Measurements from ENCODE around the gene RRP1. TPM values are rescaled to one million over a fixed set of nuclear protein-coding genes. Genes with fewer than 3 reads are reported as not detected.

Gene RRP1
- polyA plus RNA-seq, 3 donors: 2.7 to 5.7 (median 4.6) TPM

- peaks cover 26 to 40% of the 10 kb centered on the region in 2 donors for H3K4me1 ChIP-seq (ENCODE audit: control insufficient read depth in 1 of 2, insufficient read depth in 2 of 2, low read length in 2 of 2)
- no peaks in the 10 kb centered on the region for H3K36me3 ChIP-seq (replicated peaks in 1 of 2; ENCODE audit: control insufficient read depth in 1 of 2, insufficient read depth in 2 of 2, low read length in 2 of 2)
- H3K27ac ChIP-seq (ENCODE audit: low read depth in 1 of 2, low read length in 2 of 2): no peak overlapping the region
- no peaks in the 10 kb centered on the region for H3K79me2 ChIP-seq (ENCODE audit: insufficient read depth, low read length)
- no peak overlapping the region for H3K4me2 ChIP-seq (replicated peaks; ENCODE audit: extremely low read depth, low read length, poor library complexity, severe bottlenecking)
- WGBS (ENCODE audit: insufficient coverage): 93% methylated on average over 4 of the region's 5 CpGs
- no peaks in the 10 kb centered on the region for H3K27me3 ChIP-seq (ENCODE audit: control insufficient read depth in 2 of 2, insufficient read depth in 2 of 2, low read length in 2 of 2)
- TF ChIP-seq, protein P1, sequence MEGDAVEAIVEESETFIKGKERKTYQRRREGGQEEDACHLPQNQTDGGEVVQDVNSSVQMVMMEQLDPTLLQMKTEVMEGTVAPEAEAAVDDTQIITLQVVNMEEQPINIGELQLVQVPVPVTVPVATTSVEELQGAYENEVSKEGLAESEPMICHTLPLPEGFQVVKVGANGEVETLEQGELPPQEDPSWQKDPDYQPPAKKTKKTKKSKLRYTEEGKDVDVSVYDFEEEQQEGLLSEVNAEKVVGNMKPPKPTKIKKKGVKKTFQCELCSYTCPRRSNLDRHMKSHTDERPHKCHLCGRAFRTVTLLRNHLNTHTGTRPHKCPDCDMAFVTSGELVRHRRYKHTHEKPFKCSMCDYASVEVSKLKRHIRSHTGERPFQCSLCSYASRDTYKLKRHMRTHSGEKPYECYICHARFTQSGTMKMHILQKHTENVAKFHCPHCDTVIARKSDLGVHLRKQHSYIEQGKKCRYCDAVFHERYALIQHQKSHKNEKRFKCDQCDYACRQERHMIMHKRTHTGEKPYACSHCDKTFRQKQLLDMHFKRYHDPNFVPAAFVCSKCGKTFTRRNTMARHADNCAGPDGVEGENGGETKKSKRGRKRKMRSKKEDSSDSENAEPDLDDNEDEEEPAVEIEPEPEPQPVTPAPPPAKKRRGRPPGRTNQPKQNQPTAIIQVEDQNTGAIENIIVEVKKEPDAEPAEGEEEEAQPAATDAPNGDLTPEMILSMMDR (IDR thresholded peaks at IDR 0.05): no peak
- H3K4me3 ChIP-seq (replicated peaks in 1 of 3; ENCODE audit: low read depth in 2 of 3, low read length in 3 of 3): no peak overlapping the region
- no peak overlapping the region for H3K4me3 Mint-ChIP-seq
- DNase-seq: peak in 1 of 3 donors; percentile 58
- no peaks in the 10 kb centered on the region for H3K9me3 ChIP-seq (replicated peaks in 1 of 2; ENCODE audit: control insufficient read depth in 1 of 2, insufficient read depth in 1 of 2, low read length in 2 of 2)
- peaks cover 0 to 4% of the 10 kb centered on the region in 2 donors for H3K36me3 Mint-ChIP-seq
- intact Hi-C loops (cut with micrococcal nuclease): loop anchor here in 1 of 2 donors (10.0 kb wide), 1 partner anchor 552 kb away; the partner anchor contains the start of gene CFAP410
- no peaks in the 10 kb centered on the region for H4K20me1 ChIP-seq (ENCODE audit: insufficient read depth, low read length)
- no peaks in the 10 kb centered on the region for H3K9me3 Mint-ChIP-seq
- H2AFZ ChIP-seq (ENCODE audit: insufficient read depth, low read depth, low read length, poor library complexity, severe bottlenecking): no peak overlapping the region
- H3K9ac ChIP-seq (ENCODE audit: insufficient read depth, low read length, poor library complexity, severe bottlenecking): no peak overlapping the region
- peaks cover 32% of the 10 kb centered on the region for H3K4me1 Mint-ChIP-seq
- peaks cover 0 to 5% (median 2%) of the 10 kb centered on the region in 3 donors for H3K27me3 Mint-ChIP-seq (ENCODE audit: low read depth in 3 of 3)
- no peak overlapping the region for H3K27ac Mint-ChIP-seq
Measured at GRCh38 chr21:43782431-43783097, 6.8 kb upstream of the RRP1 start.

DNA sequence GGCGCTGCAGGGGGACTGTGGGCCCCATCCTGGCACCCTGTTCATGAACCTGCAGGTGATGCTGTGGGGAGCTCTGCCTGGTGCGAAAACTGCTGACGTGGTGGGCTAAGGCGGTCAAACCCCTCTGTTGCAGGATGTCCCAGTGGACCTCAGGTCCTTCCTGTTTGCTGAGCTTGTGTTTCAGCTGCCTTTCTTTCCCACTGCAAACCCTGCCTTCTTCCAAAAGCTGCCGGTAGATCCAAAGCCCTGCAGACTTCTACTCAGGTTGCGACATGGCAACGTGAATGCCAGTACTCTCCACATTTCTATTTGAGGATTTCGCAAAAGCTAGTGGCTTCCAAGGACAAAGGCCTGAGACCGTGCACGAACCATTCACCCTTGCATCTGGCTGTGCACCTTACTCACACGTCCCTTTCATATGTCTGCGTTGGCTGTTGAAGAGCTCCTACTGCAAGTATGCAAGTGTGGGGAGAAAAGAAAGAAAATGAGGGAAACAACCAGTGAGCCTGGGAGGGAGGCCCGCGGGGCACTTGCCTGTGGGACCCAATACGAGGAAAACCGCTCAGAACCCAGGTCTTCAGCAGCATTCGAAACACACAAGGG, 6.2 kb upstream of the RRP1 start:
- intact Hi-C loops (cut with micrococcal nuclease): loop anchor here in 1 of 2 donors (10.0 kb wide), 1 partner anchor 552 kb away; the partner anchor contains the start of gene CFAP410
- H3K4me1 Mint-ChIP-seq: peaks cover 28% of the 10 kb centered on the region
- TF ChIP-seq, protein P1 (IDR thresholded peaks at IDR 0.05): no peak
- Histone ChIP-seq H3K4me1 (ENCODE audit: control insufficient read depth in 1 of 2, insufficient read depth in 2 of 2, low read length in 2 of 2) (peaks cover 22 to 34% of the 10 kb centered on the region in 2 donors), H3K79me2 (ENCODE audit: insufficient read depth, low read length) (no peaks in the 10 kb centered on the region), H3K9me3 (replicated peaks in 1 of 2; ENCODE audit: control insufficient read depth in 1 of 2, insufficient read depth in 1 of 2, low read length in 2 of 2) (no peaks in the 10 kb centered on the region), H3K27me3 (ENCODE audit: control insufficient read depth in 2 of 2, insufficient read depth in 2 of 2, low read length in 2 of 2) (no peaks in the 10 kb centered on the region), H3K4me2 (replicated peaks; ENCODE audit: extremely low read depth, low read length, poor library complexity, severe bottlenecking) (no peak overlapping the region), H3K9ac (ENCODE audit: insufficient read depth, low read length, poor library complexity, severe bottlenecking) (no peak overlapping the region), H2AFZ (ENCODE audit: insufficient read depth, low read depth, low read length, poor library complexity, severe bottlenecking) (no peak overlapping the region), H3K27ac (ENCODE audit: low read depth in 1 of 2, low read length in 2 of 2) (no peak overlapping the region), H3K36me3 (replicated peaks in 1 of 2; ENCODE audit: control insufficient read depth in 1 of 2, insufficient read depth in 2 of 2, low read length in 2 of 2) (no peaks in the 10 kb centered on the region), H3K4me3 (replicated peaks in 1 of 3; ENCODE audit: low read depth in 2 of 3, low read length in 3 of 3) (no peak overlapping the region), H4K20me1 (ENCODE audit: insufficient read depth, low read length) (no peaks in the 10 kb centered on the region)
- H3K27me3 Mint-ChIP-seq (ENCODE audit: low read depth in 3 of 3): peaks cover 0 to 5% (median 2%) of the 10 kb centered on the region in 3 donors
- 62% methylated on average over 15 of the region's 17 CpGs for WGBS (ENCODE audit: insufficient coverage)
- H3K27ac Mint-ChIP-seq: peak overlapping the region in 1 of 7 donors; percentile 60
- H3K4me3 Mint-ChIP-seq: no peak overlapping the region
- peaks cover 0 to 4% of the 10 kb centered on the region in 2 donors for H3K36me3 Mint-ChIP-seq
- no peak for DNase-seq
- H3K9me3 Mint-ChIP-seq: peaks cover 0 to 3% (median 0%) of the 10 kb centered on the region in 7 donors

Measured in CD14-positive monocyte (primary cell).